Sigmoid colon (tissue), 7 donors: ENCODE results near the gene BDKRB2. TPM values are rescaled to one million over a fixed set of nuclear protein-coding genes. Genes with fewer than 3 reads are reported as not detected.

ENCODE experiments used
- DNase-seq: peaks from one replicate; pipeline ENCODE4 v3.0.0-alpha.2; 2019
- H3K27ac ChIP-seq, 4 donors: fragments of 200-600 bp; sonication (generic); one replicate each; pipeline ENCODE4 v1.5.1; 2016 to 2019; ENCODE audit warnings: mild to moderate bottlenecking in 1 of 4
- H3K27me3 ChIP-seq, 3 donors: fragments of 200-600 bp; sonication (generic); one replicate each; pipeline ENCODE4 v1.5.1; 2019; ENCODE audit warnings: mild to moderate bottlenecking in 1 of 3
- H3K36me3 ChIP-seq, 4 donors: fragments of 200-600 bp; sonication (generic); one replicate each; pipeline ENCODE4 v1.5.1; 2016 to 2019
- H3K4me1 ChIP-seq, 4 donors: fragments of 200-600 bp; sonication (generic); one replicate each; pipeline ENCODE4 v1.5.1; 2017 to 2019
- H3K4me3 ChIP-seq, 4 donors: fragments of 200-600 bp; sonication (generic); one replicate each; pipeline ENCODE4 v1.5.1; 2017 to 2019; ENCODE audit warnings: mild to moderate bottlenecking in 2 of 4, moderate library complexity in 1 of 4
- H3K9me3 ChIP-seq, 4 donors: fragments of 200-600 bp in 3 of 4; sonication (generic) in 3 of 4; one replicate each; pipeline versions ENCODE4 v1.5.1 to v1.6.1; 2013 to 2019
- CTCF ChIP-seq, 4 experiments: fragments of 450-650 bp in 3 of 4; fragments of 200-600 bp in 1 of 4; IDR thresholded peaks; one replicate each; pipeline ENCODE4 v1.5.1; 2016 to 2019; ENCODE audit warnings: antibody characterized with exemption in 4 of 4, mild to moderate bottlenecking in 3 of 4, moderate library complexity in 2 of 4
- EP300 ChIP-seq, 4 donors: sonication (generic); formaldehyde crosslinking; IDR thresholded peaks; one replicate each; pipeline ENCODE4 v1.6.1; 2017; ENCODE audit warnings: antibody characterized with exemption in 4 of 4
- POLR2A ChIP-seq, 2 donors: fragments of 450-650 bp; IDR thresholded peaks; one replicate each; pipeline ENCODE4 v1.6.1; 2016; ENCODE audit warnings: antibody characterized with exemption in 2 of 2, mild to moderate bottlenecking in 2 of 2, moderate library complexity in 2 of 2
- POLR2AphosphoS5 ChIP-seq, 4 donors: sonication (generic); formaldehyde crosslinking; IDR thresholded peaks; one replicate each; pipeline ENCODE4 v1.6.1; 2017; ENCODE audit warnings: antibody characterized with exemption in 4 of 4
- WGBS, 2 donors: extraction: QIAGEN DNeasy Blood & Tissue Kit; methylation state at CpG; one replicate each; pipeline ENCODE4 v1.1.7; 2013; 5-methylcytosine and 5-hydroxymethylcytosine counted together
- intact Hi-C: fragments of 100-400 bp; cut with DNase I; formaldehyde crosslinking; loops from one replicate; pipeline ENCODE4 v1.15.1; 2023
- polyA plus RNA-seq, 3 donors: library from polyadenylated mRNA; stranded (reverse); fragments of 200-250 nt; gene quantifications; one replicate each; pipeline ENCODE4 v1.2.3, GENCODE V29; 2013
- total RNA-seq, 4 donors: library from RNA; depleted of rRNA; stranded (reverse); fragments of >200 nt; gene quantifications; one replicate each; pipeline ENCODE4 v1.1.0, GENCODE V29; 2016
- donor health status: healthy with polysubstance abuse.
- donor health status: Bipolar disorder and iron deficiency.
- donor health status: healthy.

Gene BDKRB2
- total and polyA plus RNA-seq, 7 donors, result 1.8 to 10.8 (median 4.5) TPM

GRCh38 chr14:96168581-96168980 is 36.1 kb upstream of the BDKRB2 start:
- no peaks in the 10 kb centered on the region for H3K36me3 ChIP-seq
- no peak overlapping the region for H3K27ac ChIP-seq
- intact Hi-C loops, result no loop called here
- H3K27me3 ChIP-seq, result no peaks in the 10 kb centered on the region
- no peak for TF ChIP-seq CTCF (IDR thresholded peaks at IDR 0.05)
- no peak for TF ChIP-seq POLR2AphosphoS5 (IDR thresholded peaks at IDR 0.05)
- no peak for TF ChIP-seq EP300 (IDR thresholded peaks at IDR 0.05)
- no peak for TF ChIP-seq POLR2A (IDR thresholded peaks at IDR 0.05)
- H3K4me3 ChIP-seq, result no peak overlapping the region
- peaks cover 0 to 14% (median 9%) of the 10 kb centered on the region in 4 donors for H3K4me1 ChIP-seq
- 90 to 97% methylated on average over 4 of the region's 4 CpGs for WGBS, 2 donors
- peak; percentile 36 for DNase-seq
- no peaks in the 10 kb centered on the region for H3K9me3 ChIP-seq

GRCh38 chr14:96170961-96171592 is 33.6 kb upstream of the BDKRB2 start:
- no peaks in the 10 kb centered on the region for H3K9me3 ChIP-seq
- no peaks in the 10 kb centered on the region for H3K36me3 ChIP-seq
- TF ChIP-seq EP300 (IDR thresholded peaks at IDR 0.05) (no peak), POLR2A (IDR thresholded peaks at IDR 0.05) (no peak), POLR2AphosphoS5 (IDR thresholded peaks at IDR 0.05) (no peak), CTCF (IDR thresholded peaks at IDR 0.05) (no peak)
- H3K4me3 ChIP-seq, result no peak overlapping the region
- 76 to 86% methylated on average over 14 of the region's 14 CpGs for WGBS, 2 donors
- H3K27me3 ChIP-seq, result no peaks in the 10 kb centered on the region
- H3K27ac ChIP-seq, result no peak overlapping the region
- intact Hi-C loops, result no loop called here
- peak; percentile 52 for DNase-seq
- peaks cover 0 to 14% (median 7%) of the 10 kb centered on the region in 4 donors for H3K4me1 ChIP-seq

- DNase-seq, result peak; percentile 49
- intact Hi-C loops, result no loop called here
- WGBS, 2 donors, result 93 to 96% methylated on average over 21 of the region's 21 CpGs
- Histone ChIP-seq H3K9me3 (no peaks in the 10 kb centered on the region), H3K27me3 (no peaks in the 10 kb centered on the region), H3K4me3 (no peak overlapping the region), H3K4me1 (peaks cover 0 to 29% (median 26%) of the 10 kb centered on the region in 4 donors), H3K27ac (no peak overlapping the region), H3K36me3 (no peaks in the 10 kb centered on the region)
- TF ChIP-seq POLR2AphosphoS5 (IDR thresholded peaks at IDR 0.05), result no peak
- no peak for TF ChIP-seq CTCF (IDR thresholded peaks at IDR 0.05)
- TF ChIP-seq POLR2A (IDR thresholded peaks at IDR 0.05), result no peak
These were observed 30.8 kb upstream of the BDKRB2 start for GRCh38 chr14:96173636-96174475.

- no peaks in the 10 kb centered on the region for H3K27me3 ChIP-seq
- intact Hi-C loops, result no loop called here
- H3K27ac ChIP-seq, result peak overlapping the region; percentile 60 to 67 (median 65)
- H3K9me3 ChIP-seq, result no peaks in the 10 kb centered on the region
- WGBS, 2 donors, result 92 to 93% methylated on average over 2 of the region's 2 CpGs
- no peaks in the 10 kb centered on the region for H3K36me3 ChIP-seq
- DNase-seq, result peak; percentile 46
- no peak overlapping the region for H3K4me3 ChIP-seq
- peaks cover 0 to 30% (median 27%) of the 10 kb centered on the region in 4 donors for H3K4me1 ChIP-seq
- no peak for TF ChIP-seq POLR2A (IDR thresholded peaks at IDR 0.05)
- peak in 1 of 4 donors; percentile 42 for TF ChIP-seq POLR2AphosphoS5 (IDR thresholded peaks at IDR 0.05)
These were observed 28.4 kb upstream of the BDKRB2 start for GRCh38 chr14:96176275-96176674.

- peak overlapping the region; percentile 60 to 67 (median 65) for H3K27ac ChIP-seq
These were observed 27.8 kb upstream of the BDKRB2 start for GRCh38 chr14:96176811-96177211.

More at GRCh38 chr14:96176811-96177211, 27.8 kb upstream of the BDKRB2 start:
- no peaks in the 10 kb centered on the region for H3K27me3 ChIP-seq
- DNase-seq, result peak; percentile 85
- intact Hi-C loops, result no loop called here
- TF ChIP-seq CTCF (IDR thresholded peaks at IDR 0.05) (no peak), POLR2AphosphoS5 (IDR thresholded peaks at IDR 0.05) (peak in 2 of 4 donors; percentile 34 to 54)
- H3K9me3 ChIP-seq, result no peaks in the 10 kb centered on the region
- H3K4me1 ChIP-seq, result peaks cover 0 to 30% (median 27%) of the 10 kb centered on the region in 4 donors
- no peaks in the 10 kb centered on the region for H3K36me3 ChIP-seq
- H3K4me3 ChIP-seq, result no peak overlapping the region
- 61 to 70% methylated on average over 8 of the region's 8 CpGs for WGBS, 2 donors
